ENCODE data around the gene SUN5. TPM values are rescaled to one million over a fixed set of nuclear protein-coding genes. Genes with fewer than 3 reads are reported as not detected.

Gene SUN5
- total RNA-seq, 2 donors from 2014 or later, result not detected

DNA sequence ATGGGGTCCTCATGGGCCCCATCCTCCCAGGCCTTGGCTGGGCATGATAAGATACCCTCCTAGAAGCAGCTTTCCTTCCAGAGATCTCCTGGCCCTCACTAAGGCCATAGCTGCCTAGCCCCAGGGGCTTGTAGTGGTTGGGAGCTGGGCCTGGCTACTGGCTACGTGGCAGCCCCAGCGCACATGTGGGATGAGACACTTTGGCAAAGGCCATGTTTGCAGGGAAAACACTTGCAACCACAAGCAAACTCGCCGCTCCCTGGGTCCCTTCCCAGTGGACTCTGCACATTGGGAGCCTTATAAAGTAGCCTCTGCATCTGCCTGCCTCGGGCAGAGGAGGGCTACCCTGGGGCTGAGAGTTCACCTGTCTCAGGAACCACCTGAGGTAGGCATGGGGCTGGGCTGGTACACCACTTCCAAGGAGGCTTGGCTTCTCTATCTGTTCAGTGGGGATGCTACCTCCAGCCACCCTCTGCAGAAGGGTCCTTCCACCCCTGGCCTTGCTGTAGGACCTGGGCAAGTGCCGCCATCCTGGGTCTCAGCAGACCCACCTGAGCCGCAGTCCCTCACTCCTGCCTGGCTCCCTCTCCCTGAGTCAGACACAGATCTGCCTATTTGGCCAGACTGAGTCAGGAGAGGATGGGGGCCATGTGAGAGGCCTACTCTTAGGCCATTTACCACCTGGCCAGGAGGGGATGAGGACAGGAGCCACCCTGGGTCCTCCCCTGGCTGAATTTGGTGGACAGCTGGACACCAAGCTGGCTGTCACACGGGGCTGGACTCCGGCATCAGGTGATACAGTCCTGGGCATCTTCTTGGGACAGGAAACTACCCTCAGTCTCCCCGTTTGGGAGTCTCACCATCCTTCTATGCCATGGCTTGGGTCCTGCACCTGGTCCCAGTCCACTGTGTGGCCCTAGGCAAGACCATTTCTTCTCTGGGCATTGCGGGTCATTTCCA is 3.4 kb upstream of the SUN5 start, which contains the start of gene BPIFB2:
Gene BPIFB2 (plus strand): TSS at position 329 of the 960 bp plus-strand sequence. CDS start 871 bp downstream, outside the sequence.
- no peak within 1 kb of the TSS for H3K27ac Mint-ChIP-seq
- peaks cover 2% of the 10 kb centered on the region for H3K4me1 ChIP-seq (ENCODE audit: control insufficient read depth, insufficient read depth, low read length)
- WGBS, 2 experiments (ENCODE audit: insufficient coverage in 1 of 2, insufficient read length in 1 of 2), result 90 to 92% methylated on average over 8 to 11 of the region's 11 CpGs
- H3K4me3 Mint-ChIP-seq, result no peak within 1 kb of the TSS
- H3K36me3 ChIP-seq (ENCODE audit: control insufficient read depth, insufficient read depth, low read length), result no peaks in the 10 kb centered on the region
- H3K9ac ChIP-seq (ENCODE audit: extremely low read depth, low read length, poor library complexity, severe bottlenecking), result no peak within 1 kb of the TSS
- no peaks in the 10 kb centered on the region for H3K27me3 ChIP-seq (ENCODE audit: control insufficient read depth, insufficient read depth, low read length, poor library complexity, severe bottlenecking)
- H3K9me3 Mint-ChIP-seq, result peaks cover 3% of the 10 kb centered on the region
- peaks cover 4% of the 10 kb centered on the region for H3K4me1 Mint-ChIP-seq
- no peaks in the 10 kb centered on the region for H3K36me3 Mint-ChIP-seq (ENCODE audit: low read depth)
- H3K9me3 ChIP-seq (ENCODE audit: control insufficient read depth, low read length), result peaks cover 5% of the 10 kb centered on the region
- H3K4me3 ChIP-seq (ENCODE audit: low read length), result no peak within 1 kb of the TSS
- H3K27ac ChIP-seq (ENCODE audit: low read depth, low read length), result no peak within 1 kb of the TSS
- H3K27me3 Mint-ChIP-seq (ENCODE audit: insufficient read depth), result no peaks in the 10 kb centered on the region
- TF ChIP-seq, protein P1, sequence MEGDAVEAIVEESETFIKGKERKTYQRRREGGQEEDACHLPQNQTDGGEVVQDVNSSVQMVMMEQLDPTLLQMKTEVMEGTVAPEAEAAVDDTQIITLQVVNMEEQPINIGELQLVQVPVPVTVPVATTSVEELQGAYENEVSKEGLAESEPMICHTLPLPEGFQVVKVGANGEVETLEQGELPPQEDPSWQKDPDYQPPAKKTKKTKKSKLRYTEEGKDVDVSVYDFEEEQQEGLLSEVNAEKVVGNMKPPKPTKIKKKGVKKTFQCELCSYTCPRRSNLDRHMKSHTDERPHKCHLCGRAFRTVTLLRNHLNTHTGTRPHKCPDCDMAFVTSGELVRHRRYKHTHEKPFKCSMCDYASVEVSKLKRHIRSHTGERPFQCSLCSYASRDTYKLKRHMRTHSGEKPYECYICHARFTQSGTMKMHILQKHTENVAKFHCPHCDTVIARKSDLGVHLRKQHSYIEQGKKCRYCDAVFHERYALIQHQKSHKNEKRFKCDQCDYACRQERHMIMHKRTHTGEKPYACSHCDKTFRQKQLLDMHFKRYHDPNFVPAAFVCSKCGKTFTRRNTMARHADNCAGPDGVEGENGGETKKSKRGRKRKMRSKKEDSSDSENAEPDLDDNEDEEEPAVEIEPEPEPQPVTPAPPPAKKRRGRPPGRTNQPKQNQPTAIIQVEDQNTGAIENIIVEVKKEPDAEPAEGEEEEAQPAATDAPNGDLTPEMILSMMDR (conservative IDR thresholded peaks at IDR 0.05), result no peak
- DNase-seq, result no peak

DNA sequence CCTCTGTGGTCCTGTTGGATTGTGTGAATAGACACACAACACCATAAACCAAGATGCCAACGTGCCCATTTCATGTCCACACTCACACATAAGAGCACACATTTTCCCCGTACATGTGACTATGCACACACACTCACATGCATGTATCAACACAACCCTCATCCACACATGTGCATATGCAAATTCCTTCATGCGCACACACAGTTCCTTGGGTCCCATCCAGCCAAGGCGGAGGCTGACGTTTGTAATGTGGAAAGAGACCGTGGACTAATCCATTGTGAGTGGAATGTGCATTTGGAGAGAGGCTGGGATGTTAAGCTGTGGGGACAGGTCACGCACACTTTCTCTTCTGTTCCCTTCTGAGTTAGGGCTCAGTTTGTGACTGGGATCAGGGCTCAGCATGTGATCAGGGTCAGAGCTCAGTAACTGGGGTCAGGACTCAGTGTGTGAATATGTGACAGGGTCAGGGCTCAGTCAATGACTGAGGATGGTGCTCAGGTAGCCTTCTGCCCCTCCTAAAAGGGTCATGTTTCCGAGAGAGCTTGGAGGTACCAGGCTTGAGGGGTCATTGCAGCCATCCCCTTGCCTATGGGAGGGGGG is 2.6 kb upstream of the SUN5 start:
- DNase-seq, result no peak
- Histone ChIP-seq H3K27me3 (ENCODE audit: control insufficient read depth, insufficient read depth, low read length, poor library complexity, severe bottlenecking) (no peaks in the 10 kb centered on the region), H3K9ac (ENCODE audit: extremely low read depth, low read length, poor library complexity, severe bottlenecking) (no peak overlapping the region), H3K9me3 (ENCODE audit: control insufficient read depth, low read length) (peaks cover 5% of the 10 kb centered on the region), H3K36me3 (ENCODE audit: control insufficient read depth, insufficient read depth, low read length) (no peaks in the 10 kb centered on the region), H3K27ac (ENCODE audit: low read depth, low read length) (no peak overlapping the region), H3K4me1 (ENCODE audit: control insufficient read depth, insufficient read depth, low read length) (peaks cover 2% of the 10 kb centered on the region), H3K4me3 (ENCODE audit: low read length) (no peak overlapping the region)
- peaks cover 4% of the 10 kb centered on the region for H3K4me1 Mint-ChIP-seq
- peaks cover 3% of the 10 kb centered on the region for H3K9me3 Mint-ChIP-seq
- WGBS, 2 experiments (ENCODE audit: insufficient coverage in 1 of 2, insufficient read length in 1 of 2), result 90 to 97% methylated on average over 5 to 8 of the region's 8 CpGs
- TF ChIP-seq, protein P1 (conservative IDR thresholded peaks at IDR 0.05), result no peak
- H3K27me3 Mint-ChIP-seq (ENCODE audit: insufficient read depth), result no peaks in the 10 kb centered on the region
- no peak overlapping the region for H3K27ac Mint-ChIP-seq
- H3K36me3 Mint-ChIP-seq (ENCODE audit: low read depth), result no peaks in the 10 kb centered on the region
- H3K4me3 Mint-ChIP-seq, result no peak overlapping the region

DNA sequence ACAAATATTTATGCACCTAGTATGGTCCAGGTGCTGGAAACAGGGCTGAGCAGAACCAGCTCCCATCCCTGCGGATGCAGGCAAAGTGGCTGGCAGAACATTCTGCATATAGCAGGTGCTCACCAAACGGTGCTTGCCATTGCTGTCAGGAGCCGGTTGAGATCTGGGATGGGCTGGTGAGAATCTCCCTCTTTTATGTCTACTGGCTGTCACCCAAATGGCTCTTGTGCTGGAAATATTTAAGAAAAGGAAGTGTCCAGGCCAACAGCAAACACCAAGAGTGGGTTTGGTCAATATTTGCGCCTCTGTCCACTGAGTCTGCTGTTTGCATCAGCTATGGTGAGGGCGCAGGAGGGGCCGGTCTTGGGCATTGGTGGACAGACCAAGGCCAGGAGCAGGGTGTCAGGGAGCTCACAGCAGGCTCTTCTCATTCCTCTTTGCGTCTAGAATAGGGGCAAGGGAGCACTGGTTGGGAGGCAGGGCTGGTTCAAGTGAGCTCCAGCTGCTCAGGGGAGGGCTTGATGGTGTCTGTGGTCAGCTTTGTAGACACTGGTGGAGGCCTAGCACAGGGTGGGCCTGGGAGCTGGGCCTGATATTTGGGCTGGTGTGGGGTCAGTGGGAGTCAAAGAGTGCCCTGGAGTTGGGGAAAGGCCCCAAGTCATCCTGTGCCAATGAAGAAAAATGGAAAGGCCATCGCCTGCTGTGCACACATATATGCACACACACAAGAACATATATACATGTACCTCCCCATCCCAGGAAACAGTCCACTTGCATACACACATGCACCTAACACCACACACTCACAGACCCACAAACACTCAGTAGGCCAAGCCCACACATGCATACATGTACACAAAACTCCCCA is 1.9 kb upstream of the SUN5 start:
- H3K36me3 Mint-ChIP-seq (ENCODE audit: low read depth), result no peaks in the 10 kb centered on the region
- H3K27me3 ChIP-seq (ENCODE audit: control insufficient read depth, insufficient read depth, low read length, poor library complexity, severe bottlenecking), result no peaks in the 10 kb centered on the region
- peaks cover 3% of the 10 kb centered on the region for H3K9me3 Mint-ChIP-seq

More for the DNA sequence above, 1.9 kb upstream of the SUN5 start:
- DNase-seq, result no peak
- Mint-ChIP-seq H3K4me1 (peaks cover 6% of the 10 kb centered on the region), H3K27ac (no peak overlapping the region), H3K27me3 (ENCODE audit: insufficient read depth) (no peaks in the 10 kb centered on the region), H3K4me3 (no peak overlapping the region)
- no peak overlapping the region for H3K4me3 ChIP-seq (ENCODE audit: low read length)
- no peak overlapping the region for H3K9ac ChIP-seq (ENCODE audit: extremely low read depth, low read length, poor library complexity, severe bottlenecking)
- H3K4me1 ChIP-seq (ENCODE audit: control insufficient read depth, insufficient read depth, low read length), result peaks cover 3% of the 10 kb centered on the region
- TF ChIP-seq, protein P1 (conservative IDR thresholded peaks at IDR 0.05), result no peak
- no peaks in the 10 kb centered on the region for H3K36me3 ChIP-seq (ENCODE audit: control insufficient read depth, insufficient read depth, low read length)
- H3K27ac ChIP-seq (ENCODE audit: low read depth, low read length), result no peak overlapping the region
- H3K9me3 ChIP-seq (ENCODE audit: control insufficient read depth, low read length), result peaks cover 5% of the 10 kb centered on the region
- 91 to 96% methylated on average over 6 to 8 of the region's 8 CpGs for WGBS, 2 experiments (ENCODE audit: insufficient coverage in 1 of 2, insufficient read length in 1 of 2)
